Stimulated activated CD8-positive, alpha-beta memory T cell treated with anti-CD3 and anti-CD28 coated beads, Interleukin-15, amount 100 ng/mL, for 24 hours (primary cell): ENCODE results near the gene EOGT.

Experiments used
- DNase-seq: peaks from one replicate; pipeline ENCODE4 v3.0.0-alpha.2; 2020; ENCODE audit warnings: low read depth

The EOGT gene

DNA sequence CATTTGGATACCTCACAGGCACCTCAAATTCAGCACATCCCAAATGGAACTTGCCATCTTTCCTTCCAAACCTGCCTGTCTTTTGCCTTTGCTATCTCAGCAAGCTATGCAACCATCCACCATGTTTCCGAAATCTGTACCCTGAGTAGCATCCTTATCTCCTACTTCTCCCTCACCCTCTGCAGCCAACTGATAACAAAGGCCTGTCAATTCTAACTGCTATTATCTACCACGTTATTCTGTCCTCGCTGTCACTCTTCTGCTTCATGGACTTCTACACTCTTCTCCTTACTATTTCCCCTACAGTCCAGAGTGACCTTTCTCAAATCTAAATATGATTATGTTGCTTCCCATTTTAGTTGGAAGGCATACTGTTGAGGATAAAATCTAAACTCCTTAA lies 55.6 kb downstream of the EOGT start:
- no peak for DNase-seq

DNA sequence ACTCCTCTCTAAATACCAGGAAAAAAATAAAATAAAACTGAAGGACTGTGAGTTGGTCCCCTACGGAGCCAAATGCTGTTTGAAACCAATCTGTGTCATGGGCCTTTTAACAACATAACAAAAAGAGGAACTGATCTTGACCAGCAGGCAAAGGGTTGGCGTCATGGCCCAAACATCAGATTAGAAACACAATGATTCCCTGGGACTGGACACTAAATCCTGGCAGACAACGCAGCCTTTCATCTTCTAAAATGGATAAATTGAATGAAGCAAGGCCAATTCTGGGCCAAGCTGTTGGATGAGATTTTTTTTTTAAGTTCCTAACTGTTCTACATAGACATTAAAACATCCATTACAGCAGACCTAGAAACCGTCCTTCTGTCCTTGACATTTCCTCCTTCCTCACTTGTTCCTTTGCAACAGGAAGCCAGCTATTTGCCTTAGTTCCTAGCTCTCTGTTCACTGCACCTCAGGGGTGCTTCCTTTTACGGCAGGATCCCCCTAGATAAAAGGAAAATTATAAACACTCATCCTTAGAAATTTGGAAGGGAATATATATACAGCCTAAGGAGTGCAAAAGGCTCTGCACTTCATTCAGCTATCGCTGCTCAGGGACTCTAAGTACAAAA lies 59.6 kb downstream of the EOGT start:
- DNase-seq: no peak

- no peak for DNase-seq
These were observed 68.3 kb downstream of the EOGT start for GRCh38 chr3:68945225-68945624.

GRCh38 chr3:68943753-68944500 lies 69.6 kb downstream of the EOGT start:
- DNase-seq: no peak

DNA sequence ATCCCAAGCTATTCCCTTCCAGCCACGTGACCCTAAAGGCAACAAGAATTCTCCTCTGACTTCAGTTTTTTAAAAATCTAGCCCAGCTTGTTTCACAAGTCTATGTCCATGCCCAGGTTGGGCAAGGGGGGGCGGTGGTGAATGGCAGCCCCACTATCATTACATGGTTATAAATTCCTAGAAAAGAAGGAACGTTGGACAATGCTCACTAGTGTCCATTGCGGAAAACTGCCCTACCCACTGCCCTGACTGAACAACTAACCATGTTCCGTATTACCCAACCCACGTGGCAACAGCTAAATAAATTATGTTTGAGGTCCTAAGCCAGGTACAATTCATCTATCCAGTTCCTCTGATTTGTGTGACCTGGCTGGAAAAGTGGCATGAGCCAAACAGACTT lies 72.4 kb downstream of the EOGT start:
- DNase-seq: no peak

GRCh38 chr3:68936856-68937255 lies 76.6 kb downstream of the EOGT start:
- DNase-seq: no peak

DNA sequence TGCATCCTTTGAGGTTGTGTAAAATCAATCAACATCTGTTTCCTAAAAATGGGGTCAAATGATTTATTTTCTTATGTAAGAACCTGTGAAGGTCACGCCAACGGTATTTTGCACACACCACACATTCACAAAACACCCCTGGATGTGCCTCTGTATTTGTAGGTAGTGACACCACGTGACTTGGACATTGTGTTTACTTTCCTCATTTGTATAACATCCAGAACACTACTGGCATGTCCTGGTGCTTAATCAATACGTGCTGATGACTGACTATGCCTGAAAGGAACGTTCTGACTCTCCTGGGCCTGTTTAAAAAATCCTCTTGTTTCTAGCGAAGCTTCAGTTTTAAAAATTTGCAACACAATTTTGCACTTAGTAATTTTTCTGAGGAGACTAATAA lies 77.7 kb downstream of the EOGT start:
- no peak for DNase-seq

- no peak for DNase-seq
These were observed 81.9 kb downstream of the EOGT start for GRCh38 chr3:68931406-68932149.
